ENCODE data around the gene PRKCZ. TPM values are rescaled to one million over a fixed set of nuclear protein-coding genes. Genes with fewer than 3 reads are reported as not detected.

The PRKCZ gene
- total and polyA plus RNA-seq, 9 of the 15 experiments (the other 6 are each of a cell fraction or from before 2014, with no cell fraction given), result 0.07 to 3.1 (median 1.3) TPM

DNA sequence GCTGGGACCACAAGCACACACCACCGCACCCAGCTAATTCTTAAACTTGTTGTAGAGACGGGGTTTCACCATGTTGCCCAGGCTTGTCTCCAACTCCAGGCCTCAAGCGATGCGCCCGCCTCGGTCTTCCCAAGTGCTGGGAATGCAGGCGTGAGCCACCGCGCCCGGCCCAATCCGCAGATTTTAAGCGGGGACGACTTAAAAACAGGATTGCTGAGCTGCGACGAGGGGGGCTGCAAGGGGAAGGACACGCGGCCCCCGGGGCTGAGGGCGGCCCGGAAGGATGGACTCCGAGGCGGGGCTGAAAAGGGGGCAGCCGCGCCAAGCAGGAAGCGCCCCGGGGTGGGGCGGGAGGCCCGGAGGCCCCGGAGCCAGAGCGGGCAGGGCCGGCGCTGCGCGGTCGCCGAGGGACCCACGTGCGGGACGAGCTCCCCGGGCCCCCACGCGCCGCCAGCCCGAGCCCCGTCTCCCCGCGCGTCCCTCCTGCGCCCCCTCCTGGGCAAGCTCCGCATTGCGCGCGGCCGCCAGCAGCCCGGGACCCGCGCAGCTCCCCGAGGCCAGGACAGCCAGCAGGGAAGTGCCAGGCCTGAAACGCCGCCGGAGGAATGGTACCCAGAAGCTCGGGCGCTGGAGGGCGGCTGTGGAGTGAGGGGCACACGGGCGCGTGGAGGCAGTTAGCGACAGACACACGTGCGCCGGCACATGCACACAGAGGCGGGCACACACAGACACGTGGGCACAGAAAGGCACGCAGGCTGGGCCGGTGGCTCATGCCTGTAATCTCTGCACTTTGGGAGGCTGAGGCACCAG, 5.5 kb upstream of the PRKCZ start (continued):
- TF ChIP-seq, protein P1, sequence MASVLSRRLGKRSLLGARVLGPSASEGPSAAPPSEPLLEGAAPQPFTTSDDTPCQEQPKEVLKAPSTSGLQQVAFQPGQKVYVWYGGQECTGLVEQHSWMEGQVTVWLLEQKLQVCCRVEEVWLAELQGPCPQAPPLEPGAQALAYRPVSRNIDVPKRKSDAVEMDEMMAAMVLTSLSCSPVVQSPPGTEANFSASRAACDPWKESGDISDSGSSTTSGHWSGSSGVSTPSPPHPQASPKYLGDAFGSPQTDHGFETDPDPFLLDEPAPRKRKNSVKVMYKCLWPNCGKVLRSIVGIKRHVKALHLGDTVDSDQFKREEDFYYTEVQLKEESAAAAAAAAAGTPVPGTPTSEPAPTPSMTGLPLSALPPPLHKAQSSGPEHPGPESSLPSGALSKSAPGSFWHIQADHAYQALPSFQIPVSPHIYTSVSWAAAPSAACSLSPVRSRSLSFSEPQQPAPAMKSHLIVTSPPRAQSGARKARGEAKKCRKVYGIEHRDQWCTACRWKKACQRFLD (CRISPR knock-in tag; IDR thresholded peaks at IDR 0.05), result no peak
- no peak for TF ChIP-seq ZNF583 (CRISPR knock-in tag; IDR thresholded peaks at IDR 0.05)
- TF ChIP-seq NR3C1 (CRISPR knock-in tag; IDR thresholded peaks at IDR 0.05), result 0 out of 2 replicates have a peak, but pooled peaks have one; percentile 30
- TF ChIP-seq, protein P2, sequence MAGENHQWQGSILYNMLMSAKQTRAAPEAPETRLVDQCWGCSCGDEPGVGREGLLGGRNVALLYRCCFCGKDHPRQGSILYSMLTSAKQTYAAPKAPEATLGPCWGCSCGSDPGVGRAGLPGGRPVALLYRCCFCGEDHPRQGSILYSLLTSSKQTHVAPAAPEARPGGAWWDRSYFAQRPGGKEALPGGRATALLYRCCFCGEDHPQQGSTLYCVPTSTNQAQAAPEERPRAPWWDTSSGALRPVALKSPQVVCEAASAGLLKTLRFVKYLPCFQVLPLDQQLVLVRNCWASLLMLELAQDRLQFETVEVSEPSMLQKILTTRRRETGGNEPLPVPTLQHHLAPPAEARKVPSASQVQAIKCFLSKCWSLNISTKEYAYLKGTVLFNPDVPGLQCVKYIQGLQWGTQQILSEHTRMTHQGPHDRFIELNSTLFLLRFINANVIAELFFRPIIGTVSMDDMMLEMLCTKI (IDR thresholded peaks at IDR 0.05; ENCODE audit: partially characterized antibody), result no peak
- TF ChIP-seq CHCHD3 (CRISPR knock-in tag; IDR thresholded peaks at IDR 0.05), result no peak
- TF ChIP-seq, protein P3, sequence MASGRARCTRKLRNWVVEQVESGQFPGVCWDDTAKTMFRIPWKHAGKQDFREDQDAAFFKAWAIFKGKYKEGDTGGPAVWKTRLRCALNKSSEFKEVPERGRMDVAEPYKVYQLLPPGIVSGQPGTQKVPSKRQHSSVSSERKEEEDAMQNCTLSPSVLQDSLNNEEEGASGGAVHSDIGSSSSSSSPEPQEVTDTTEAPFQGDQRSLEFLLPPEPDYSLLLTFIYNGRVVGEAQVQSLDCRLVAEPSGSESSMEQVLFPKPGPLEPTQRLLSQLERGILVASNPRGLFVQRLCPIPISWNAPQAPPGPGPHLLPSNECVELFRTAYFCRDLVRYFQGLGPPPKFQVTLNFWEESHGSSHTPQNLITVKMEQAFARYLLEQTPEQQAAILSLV (tag; IDR thresholded peaks at IDR 0.05), result no peak
- no peak for TF ChIP-seq SMARCA4 (IDR thresholded peaks at IDR 0.05)
- TF ChIP-seq SMC3 (conservative IDR thresholded peaks at IDR 0.05; ENCODE audit: insufficient read depth, low read depth, low read length), result peak; percentile 82
- peak; percentile 50; the same call in 1 of the 2 replicates for TF ChIP-seq BHLHE40 (IDR thresholded peaks at IDR 0.05; ENCODE audit: low read length)
- TF ChIP-seq PHB (CRISPR knock-in tag; IDR thresholded peaks at IDR 0.05), result no peak
- no peak for TF ChIP-seq CBX1 (IDR thresholded peaks at IDR 0.05; ENCODE audit: low read depth)
- TF ChIP-seq TEAD1 (CRISPR knock-in tag; IDR thresholded peaks at IDR 0.05), result peak in 1 of 2 experiments; percentile 48; a peak in 1 of 4 replicates
- TF ChIP-seq POLR2G (IDR thresholded peaks at IDR 0.05; ENCODE audit: low read depth, low read length), result 0 out of 2 replicates have a peak, but pooled peaks have one; percentile 16
- peak; percentile 58; the same call in 1 of the 2 replicates for TF ChIP-seq CXXC5 (CRISPR knock-in tag; IDR thresholded peaks at IDR 0.05)
- no peak for TF ChIP-seq COPS2 (conservative IDR thresholded peaks at IDR 0.05)
- no peak for TF ChIP-seq SMAD3 (CRISPR knock-in tag; conservative IDR thresholded peaks at IDR 0.05)
- no peak for TF ChIP-seq MED1 (CRISPR knock-in tag; IDR thresholded peaks at IDR 0.05; ENCODE audit: borderline replicate concordance)
- TF ChIP-seq RBM17 (IDR thresholded peaks at IDR 0.05; ENCODE audit: borderline replicate concordance, low read depth, low read length), result no peak
- no peak for TF ChIP-seq NCOA6 (IDR thresholded peaks at IDR 0.05)
- TF ChIP-seq TRIM24 (IDR thresholded peaks at IDR 0.05), result no peak
- TF ChIP-seq, protein P4, sequence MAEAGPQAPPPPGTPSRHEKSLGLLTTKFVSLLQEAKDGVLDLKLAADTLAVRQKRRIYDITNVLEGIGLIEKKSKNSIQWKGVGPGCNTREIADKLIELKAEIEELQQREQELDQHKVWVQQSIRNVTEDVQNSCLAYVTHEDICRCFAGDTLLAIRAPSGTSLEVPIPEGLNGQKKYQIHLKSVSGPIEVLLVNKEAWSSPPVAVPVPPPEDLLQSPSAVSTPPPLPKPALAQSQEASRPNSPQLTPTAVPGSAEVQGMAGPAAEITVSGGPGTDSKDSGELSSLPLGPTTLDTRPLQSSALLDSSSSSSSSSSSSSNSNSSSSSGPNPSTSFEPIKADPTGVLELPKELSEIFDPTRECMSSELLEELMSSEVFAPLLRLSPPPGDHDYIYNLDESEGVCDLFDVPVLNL (CRISPR knock-in tag; IDR thresholded peaks at IDR 0.05; ENCODE audit: low read depth), result 0 out of 2 replicates have a peak, but pooled peaks have one; percentile 33
- TF ChIP-seq RBFOX2 (IDR thresholded peaks at IDR 0.05; ENCODE audit: low read depth, low read length), result no peak; the same call in 1 of the 2 replicates
- no peak for TF ChIP-seq ETV6 (IDR thresholded peaks at IDR 0.05; ENCODE audit: borderline replicate concordance in 1 of 2, low read depth in 2 of 2, low read length in 1 of 2)
- no peak for TF ChIP-seq ETV6 (CRISPR knock-in tag; IDR thresholded peaks at IDR 0.05; ENCODE audit: borderline replicate concordance)
- no peak for TF ChIP-seq TEAD4 (IDR thresholded peaks at IDR 0.05; ENCODE audit: low read length)
- no peak for TF ChIP-seq TEAD4 (CRISPR knock-in tag; IDR thresholded peaks at IDR 0.05; ENCODE audit: borderline replicate concordance)
